Measurements from ENCODE around the gene PKD1.
A peak's percentile ranks its signal among the peaks of the same experiment; 100 is the strongest.
"Not testable (repeated sequence)": the region's sequence is repeated elsewhere in the genome, so short reads cannot be mapped to it uniquely, and the experiment has no call there.

DNA sequence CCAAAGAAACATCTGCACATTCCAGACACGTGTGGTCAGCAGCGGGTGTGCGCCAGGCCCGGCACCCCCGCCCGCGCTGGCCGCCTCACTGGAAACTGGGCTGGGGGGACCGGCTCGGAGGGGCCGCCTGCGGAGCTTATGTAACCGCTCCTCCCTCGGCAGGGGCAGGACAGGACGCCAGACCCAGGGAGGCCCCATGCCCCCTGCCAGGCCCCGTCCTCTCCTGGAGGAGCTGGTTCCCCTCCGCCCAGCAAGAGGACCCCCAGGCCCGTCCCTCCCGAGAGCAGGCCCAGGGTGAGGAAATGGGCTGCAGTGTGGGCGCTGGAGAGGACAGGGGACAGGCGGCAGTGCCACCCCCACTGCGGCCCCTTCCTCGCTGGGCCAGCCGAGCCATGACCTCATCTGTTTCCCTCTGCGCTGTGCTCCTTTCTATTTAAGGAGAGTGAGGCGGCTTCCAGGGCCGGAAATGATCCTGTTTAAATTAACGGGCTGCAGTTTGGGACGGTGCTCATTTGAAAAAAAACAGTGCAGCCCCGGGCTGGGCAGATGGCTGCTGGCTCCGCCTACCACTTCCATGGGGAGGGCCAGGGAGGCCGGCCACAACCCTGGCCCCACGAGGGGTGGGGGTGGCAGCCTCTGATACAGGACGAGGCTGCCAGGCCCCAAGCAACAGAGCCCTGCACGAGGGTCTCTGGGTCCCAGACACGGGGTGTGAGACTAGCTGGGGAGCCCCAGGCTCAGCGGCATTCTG is 10.8 kb downstream of the PKD1 start:
- TF ChIP-seq POLR2AphosphoS5 (IDR thresholded peaks at IDR 0.05) = peak; percentile 67 to 87
- TF ChIP-seq POLR2A (IDR thresholded peaks at IDR 0.05; ENCODE audit: low read depth) = not testable (repeated sequence)
- TF ChIP-seq, protein P1, sequence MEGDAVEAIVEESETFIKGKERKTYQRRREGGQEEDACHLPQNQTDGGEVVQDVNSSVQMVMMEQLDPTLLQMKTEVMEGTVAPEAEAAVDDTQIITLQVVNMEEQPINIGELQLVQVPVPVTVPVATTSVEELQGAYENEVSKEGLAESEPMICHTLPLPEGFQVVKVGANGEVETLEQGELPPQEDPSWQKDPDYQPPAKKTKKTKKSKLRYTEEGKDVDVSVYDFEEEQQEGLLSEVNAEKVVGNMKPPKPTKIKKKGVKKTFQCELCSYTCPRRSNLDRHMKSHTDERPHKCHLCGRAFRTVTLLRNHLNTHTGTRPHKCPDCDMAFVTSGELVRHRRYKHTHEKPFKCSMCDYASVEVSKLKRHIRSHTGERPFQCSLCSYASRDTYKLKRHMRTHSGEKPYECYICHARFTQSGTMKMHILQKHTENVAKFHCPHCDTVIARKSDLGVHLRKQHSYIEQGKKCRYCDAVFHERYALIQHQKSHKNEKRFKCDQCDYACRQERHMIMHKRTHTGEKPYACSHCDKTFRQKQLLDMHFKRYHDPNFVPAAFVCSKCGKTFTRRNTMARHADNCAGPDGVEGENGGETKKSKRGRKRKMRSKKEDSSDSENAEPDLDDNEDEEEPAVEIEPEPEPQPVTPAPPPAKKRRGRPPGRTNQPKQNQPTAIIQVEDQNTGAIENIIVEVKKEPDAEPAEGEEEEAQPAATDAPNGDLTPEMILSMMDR (IDR thresholded peaks at IDR 0.05) = not testable (repeated sequence)
